ENCODE data around the gene AOC2. TPM values are rescaled to one million over a fixed set of nuclear protein-coding genes. Genes with fewer than 3 reads are reported as not detected.

Gene AOC2
- total and polyA plus RNA-seq, 2 of the 13 experiments (the other 11 are each of a cell fraction or from before 2014, with no cell fraction given) = 1.2 to 3.3 TPM

GRCh38 chr17:42798383-42799380 is 45.7 kb upstream of the AOC2 start, which contains the start of the genes CNTD1 and COA3 (continued):
- TF ChIP-seq ZNF281 (CRISPR knock-in tag; IDR thresholded peaks at IDR 0.05; ENCODE audit: borderline replicate concordance) = no peak; the same call in 1 of the 2 replicates
- TF ChIP-seq HMGA1 (CRISPR knock-in tag; conservative IDR thresholded peaks at IDR 0.05) = no peak
- TF ChIP-seq, protein P1, sequence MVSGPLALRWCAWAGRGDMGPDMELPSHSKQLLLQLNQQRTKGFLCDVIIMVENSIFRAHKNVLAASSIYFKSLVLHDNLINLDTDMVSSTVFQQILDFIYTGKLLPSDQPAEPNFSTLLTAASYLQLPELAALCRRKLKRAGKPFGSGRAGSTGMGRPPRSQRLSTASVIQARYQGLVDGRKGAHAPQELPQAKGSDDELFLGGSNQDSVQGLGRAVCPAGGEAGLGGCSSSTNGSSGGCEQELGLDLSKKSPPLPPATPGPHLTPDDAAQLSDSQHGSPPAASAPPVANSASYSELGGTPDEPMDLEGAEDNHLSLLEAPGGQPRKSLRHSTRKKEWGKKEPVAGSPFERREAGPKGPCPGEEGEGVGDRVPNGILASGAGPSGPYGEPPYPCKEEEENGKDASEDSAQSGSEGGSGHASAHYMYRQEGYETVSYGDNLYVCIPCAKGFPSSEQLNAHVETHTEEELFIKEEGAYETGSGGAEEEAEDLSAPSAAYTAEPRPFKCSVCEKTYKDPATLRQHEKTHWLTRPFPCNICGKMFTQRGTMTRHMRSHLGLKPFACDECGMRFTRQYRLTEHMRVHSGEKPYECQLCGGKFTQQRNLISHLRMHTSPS (CRISPR knock-in tag; IDR thresholded peaks at IDR 0.05; ENCODE audit: low read depth) = peak; percentile 67
- TF ChIP-seq PAXIP1 (CRISPR knock-in tag; conservative IDR thresholded peaks at IDR 0.05) = peak; percentile 60
- TF ChIP-seq GABPB1 (CRISPR knock-in tag; IDR thresholded peaks at IDR 0.05) = peak; percentile 93
- TF ChIP-seq, protein P2, sequence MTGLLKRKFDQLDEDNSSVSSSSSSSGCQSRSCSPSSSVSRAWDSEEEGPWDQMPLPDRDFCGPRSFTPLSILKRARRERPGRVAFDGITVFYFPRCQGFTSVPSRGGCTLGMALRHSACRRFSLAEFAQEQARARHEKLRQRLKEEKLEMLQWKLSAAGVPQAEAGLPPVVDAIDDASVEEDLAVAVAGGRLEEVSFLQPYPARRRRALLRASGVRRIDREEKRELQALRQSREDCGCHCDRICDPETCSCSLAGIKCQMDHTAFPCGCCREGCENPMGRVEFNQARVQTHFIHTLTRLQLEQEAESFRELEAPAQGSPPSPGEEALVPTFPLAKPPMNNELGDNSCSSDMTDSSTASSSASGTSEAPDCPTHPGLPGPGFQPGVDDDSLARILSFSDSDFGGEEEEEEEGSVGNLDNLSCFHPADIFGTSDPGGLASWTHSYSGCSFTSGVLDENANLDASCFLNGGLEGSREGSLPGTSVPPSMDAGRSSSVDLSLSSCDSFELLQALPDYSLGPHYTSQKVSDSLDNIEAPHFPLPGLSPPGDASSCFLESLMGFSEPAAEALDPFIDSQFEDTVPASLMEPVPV (CRISPR knock-in tag; IDR thresholded peaks at IDR 0.05) = peak; percentile 96
- TF ChIP-seq UBTF (CRISPR knock-in tag; IDR thresholded peaks at IDR 0.05) = peak; percentile 87
- TF ChIP-seq TBX3 (IDR thresholded peaks at IDR 0.05; ENCODE audit: borderline replicate concordance) = no peak
- peak; percentile 94 for TF ChIP-seq CC2D1A (CRISPR knock-in tag; IDR thresholded peaks at IDR 0.05)
- TF ChIP-seq RORA (CRISPR knock-in tag; IDR thresholded peaks at IDR 0.05) = no peak
- no peak for TF ChIP-seq CEBPB (IDR thresholded peaks at IDR 0.05; ENCODE audit: borderline replicate concordance, low read depth, low read length)
- 0 out of 2 replicates have a peak, but pooled peaks have one; percentile 28 for TF ChIP-seq ATF5 (CRISPR knock-in tag; IDR thresholded peaks at IDR 0.05; ENCODE audit: low read depth)
- peak; percentile 54; the same call in 1 of the 2 replicates for TF ChIP-seq HOXA9 (CRISPR knock-in tag; IDR thresholded peaks at IDR 0.05; ENCODE audit: borderline replicate concordance)

All from HepG2 (cell line).